HG02642 (cell line): ENCODE data around the gene HMX1.

Experiments
- ATAC-seq: cut with Tn5 transposase; IDR thresholded peaks from one replicate; pipeline ENCODE4 v1.9.1; 2021; ENCODE audit warnings: mild to moderate bottlenecking; ENCODE audit not compliant: unreplicated experiment, poor library complexity

Gene HMX1

GRCh38 chr4:8830611-8831200 is 40.9 kb downstream of the HMX1 start:
- no peak for ATAC-seq

GRCh38 chr4:8830056-8830455 is 41.6 kb downstream of the HMX1 start:
- ATAC-seq: no peak

DNA sequence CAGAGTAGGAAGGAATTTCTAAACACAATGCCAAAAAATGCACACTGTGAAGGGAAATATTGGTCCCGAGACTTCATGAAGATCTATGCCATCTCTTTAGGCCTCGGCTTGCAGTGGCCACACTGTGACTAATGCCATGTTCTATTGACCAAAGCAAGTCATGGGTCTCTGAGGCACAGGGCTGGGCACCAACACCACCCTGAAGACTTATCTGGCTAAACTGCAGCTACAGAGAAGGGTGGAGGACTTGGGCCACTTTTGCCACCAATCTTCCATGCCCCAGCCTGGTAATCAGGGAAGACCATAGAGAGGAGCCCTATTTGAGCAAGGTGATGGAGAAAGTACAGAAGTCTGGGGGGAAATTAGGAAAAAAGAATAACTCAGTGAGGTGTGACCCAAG is 42.1 kb downstream of the HMX1 start:
- ATAC-seq: no peak

DNA sequence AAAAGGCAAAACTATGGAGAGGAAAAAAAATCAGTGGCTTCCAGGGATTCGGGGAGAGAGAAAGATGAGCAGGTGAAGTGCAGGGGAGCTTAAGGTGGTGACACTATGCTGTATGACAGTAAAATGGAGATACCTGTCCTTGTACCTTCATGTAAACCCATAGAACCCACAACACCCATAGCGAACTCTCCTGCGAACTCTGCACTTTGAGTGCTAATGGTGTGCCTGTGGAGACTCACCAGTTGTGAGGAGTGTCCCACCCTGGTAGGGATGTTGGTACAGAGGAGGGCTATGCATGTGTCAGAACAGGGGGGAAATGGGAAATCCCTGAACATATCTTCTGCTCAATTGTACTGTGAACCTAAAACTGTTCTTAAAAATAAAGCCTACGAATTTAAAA is 42.8 kb downstream of the HMX1 start:
- ATAC-seq: no peak

DNA sequence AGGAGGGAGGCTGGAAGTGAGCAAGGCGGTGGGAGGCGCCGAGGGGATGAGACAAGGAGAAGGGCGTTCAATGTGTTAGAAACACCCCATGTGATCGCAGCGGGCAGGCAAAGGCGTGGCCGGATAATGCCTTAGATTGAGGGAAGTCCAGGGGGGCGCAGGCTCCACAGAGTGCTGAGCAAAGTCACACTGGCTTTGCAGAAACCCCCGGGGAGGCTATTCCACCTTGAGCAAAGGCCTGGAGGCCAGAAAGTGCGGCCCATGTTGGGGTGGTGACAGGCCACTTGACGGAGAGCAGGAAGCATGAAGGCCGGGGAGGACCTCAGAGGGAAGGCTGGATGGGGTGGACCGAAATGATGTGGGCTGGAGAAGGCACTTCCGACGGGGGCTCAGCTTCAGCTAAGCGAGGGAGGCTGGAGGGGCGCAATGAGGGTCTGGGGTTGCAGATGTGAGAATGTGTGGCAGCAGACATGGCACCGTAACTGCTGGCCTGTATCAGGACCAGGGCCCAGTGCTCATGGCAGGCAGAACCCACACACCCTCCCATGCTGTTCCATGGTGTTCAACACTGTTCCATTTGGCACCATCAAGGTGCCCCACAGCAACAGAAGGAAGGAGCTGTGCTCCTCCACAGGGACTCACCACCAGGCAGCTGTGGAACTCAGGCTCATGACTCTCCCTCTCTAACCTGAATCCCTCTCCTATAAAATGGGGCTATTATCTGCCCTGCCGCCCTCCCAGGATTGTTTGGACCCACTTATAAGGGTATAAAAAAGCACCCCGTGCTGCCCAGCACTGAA is 50.3 kb downstream of the HMX1 start:
- ATAC-seq: no peak

DNA sequence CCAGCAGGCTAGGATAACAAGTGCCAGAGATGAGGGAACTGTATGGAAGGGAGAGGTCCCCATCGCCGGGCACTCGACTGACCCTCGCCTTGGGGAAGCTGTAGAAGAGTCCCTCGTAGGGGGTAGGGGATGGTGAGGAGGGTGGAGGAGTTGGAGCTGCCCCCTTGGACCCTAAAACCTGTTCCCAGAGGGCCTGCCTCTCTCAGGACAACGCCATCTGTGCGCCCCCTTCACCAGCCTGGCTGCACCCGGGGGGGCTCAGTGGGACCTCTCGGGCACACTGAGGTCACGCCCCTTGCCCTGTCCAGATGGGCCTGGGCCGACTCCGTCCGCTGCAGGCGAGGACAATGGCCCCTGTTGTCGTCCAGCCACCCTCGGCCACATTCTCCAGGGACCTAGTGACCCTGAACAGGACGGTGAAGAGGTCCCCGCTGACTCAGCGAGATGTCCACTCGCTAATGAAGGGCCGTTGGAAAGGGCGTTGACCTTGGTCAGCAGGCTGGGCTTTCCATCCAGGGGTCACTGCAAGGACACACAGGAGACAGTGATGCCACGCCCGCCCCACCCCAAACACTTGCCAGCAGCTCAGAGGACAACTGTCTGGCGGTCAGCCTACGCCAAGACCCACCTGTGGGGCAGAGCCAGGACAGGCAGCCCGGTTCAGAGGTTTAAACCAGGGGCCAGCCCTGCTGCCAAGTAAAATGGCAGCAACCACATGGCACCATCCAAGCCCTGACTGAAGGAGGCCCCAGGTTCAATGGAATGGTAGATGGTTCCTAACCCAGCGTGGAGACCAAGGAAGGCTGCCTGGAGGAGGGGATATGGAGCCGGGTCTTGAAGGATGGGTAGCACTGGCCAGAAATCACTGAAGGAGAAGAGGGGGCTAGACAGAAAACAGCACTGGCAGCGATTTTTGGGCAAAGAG is 51.2 kb downstream of the HMX1 start:
- no peak for ATAC-seq

GRCh38 chr4:8819473-8820177 is 52.0 kb downstream of the HMX1 start:
- ATAC-seq: no peak

DNA sequence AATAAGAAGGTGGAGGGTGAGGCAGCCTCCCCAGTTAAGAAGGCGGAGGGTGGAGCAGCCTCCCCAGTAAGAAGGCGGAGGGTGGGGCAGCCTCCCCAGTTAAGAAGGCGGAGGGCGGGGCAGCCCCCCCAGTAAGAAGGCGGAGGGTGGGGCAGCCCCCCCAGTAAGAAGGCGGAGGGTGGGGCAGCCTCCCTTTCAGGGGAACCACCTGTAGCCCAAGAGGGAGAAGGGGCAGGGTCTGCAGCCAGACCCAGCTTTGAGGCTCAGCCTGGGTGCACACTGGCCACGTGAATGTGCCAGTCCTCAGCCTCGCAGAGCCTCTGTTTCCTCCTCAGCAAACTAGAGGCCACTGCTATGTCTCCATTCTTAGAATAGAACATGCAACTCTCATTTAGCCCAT is 52.6 kb downstream of the HMX1 start:
- no peak for ATAC-seq

DNA sequence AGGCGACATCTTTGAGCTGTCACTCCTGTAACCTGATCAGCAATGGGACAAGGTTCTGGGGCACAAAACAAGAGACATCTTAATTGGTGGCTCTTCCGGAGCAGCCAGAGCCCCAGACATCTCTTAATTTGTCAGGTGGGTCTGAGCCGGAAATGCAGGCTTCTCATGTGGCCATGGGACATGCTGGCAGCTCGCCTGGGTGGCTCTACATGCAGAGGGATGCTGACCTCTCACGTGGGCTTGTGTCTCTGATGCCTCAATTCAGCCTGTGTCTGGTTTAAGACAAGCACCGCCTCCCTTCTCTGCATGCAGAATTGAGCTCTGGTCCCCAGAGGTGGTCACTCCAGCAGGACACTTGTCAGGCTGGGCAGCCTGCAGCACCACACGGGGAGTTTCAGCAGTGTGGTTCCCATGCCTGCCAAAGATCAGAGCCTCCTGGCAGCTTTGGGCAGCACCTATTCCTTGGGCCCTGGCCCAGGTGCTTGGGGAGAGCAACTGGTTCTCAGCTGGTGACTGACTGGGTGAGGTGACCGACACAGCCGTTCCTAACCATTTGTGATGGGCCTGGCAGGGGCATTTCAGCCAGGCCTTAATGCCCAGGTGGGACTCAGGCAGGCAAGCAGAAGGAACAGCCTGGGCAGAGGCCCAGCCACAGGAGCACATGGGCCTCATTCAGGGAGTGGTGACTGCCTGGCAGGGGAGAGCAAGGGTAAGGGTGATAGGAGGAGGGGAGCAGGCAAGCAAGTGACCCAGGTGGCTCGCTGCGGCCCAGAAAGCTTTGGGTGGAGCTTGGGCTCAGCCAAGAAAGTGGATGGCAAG is 53.4 kb downstream of the HMX1 start:
- ATAC-seq: no peak

GRCh38 chr4:8817813-8818062 is 53.9 kb downstream of the HMX1 start:
- ATAC-seq: no peak

DNA sequence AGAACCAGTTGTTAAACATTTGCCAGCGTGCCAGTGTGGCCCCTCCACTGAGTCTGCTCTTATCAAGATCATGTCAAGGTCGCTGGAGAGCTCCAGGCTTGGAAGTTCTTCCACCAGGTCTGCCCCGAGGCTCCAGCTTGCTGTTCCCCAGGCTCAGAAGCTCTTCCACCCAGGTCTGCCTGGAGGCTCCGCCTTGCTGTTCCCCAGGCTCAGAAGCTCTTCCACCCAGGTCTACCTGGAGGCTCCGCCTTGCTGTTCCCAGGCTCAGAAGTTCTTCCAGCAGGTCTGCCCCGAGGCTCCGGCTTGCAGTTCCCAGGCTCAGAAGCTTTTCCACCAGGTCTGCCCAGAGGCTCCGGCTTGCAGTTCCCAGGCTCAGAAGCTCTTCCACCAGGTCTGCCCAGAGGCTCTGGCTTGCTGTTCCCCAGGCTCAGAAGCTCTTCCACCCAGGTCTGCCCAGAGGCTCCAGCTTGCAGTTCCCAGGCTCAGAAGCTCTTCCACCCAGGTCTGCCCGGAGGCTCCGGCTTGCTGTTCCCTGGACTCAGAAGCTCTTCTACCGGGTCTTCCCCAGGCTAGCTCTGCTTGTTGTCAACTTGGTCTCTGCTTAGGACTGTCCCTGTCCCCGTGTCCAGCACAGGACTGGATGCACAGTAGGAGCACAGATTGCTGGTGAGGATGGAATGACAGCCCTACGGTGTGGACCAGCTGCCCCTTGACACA is 54.4 kb downstream of the HMX1 start:
- ATAC-seq: no peak
